Esophagus squamous epithelium (tissue), 5 donors: ENCODE measurements around the gene RHBDD1. TPM values are rescaled to one million over a fixed set of nuclear protein-coding genes. Genes with fewer than 3 reads are reported as not detected.

Experiments used
- DNase-seq: peaks from one replicate; lab custom pipeline; 2025; lab: John Stamatoyannopoulos, UW
- H3K27ac ChIP-seq, 4 donors: fragments of 200-600 bp; sonication (generic); one replicate each; pipeline ENCODE4 v1.5.1; 2016 to 2019; ENCODE audit warnings: mild to moderate bottlenecking in 1 of 4
- H3K27me3 ChIP-seq, 4 donors: fragments of 200-600 bp; sonication (generic); 1 replicate in 3 of 4; 2 replicates in 1 of 4; pipeline versions ENCODE4 v1.5.1 to v1.6.0; 2017 to 2021; ENCODE audit warnings: antibody characterized with exemption in 1 of 4
- H3K36me3 ChIP-seq, 3 donors: fragments of 200-600 bp; sonication (generic); one replicate each; pipeline ENCODE4 v1.5.1; 2016 to 2019
- H3K4me1 ChIP-seq, 3 donors: fragments of 200-600 bp; sonication (generic); one replicate each; pipeline ENCODE4 v1.5.1; 2017 to 2019
- H3K4me3 ChIP-seq, 4 donors: fragments of 200-600 bp; sonication (generic); 1 replicate in 3 of 4; 2 replicates in 1 of 4; pipeline ENCODE4 v1.5.1; 2016 to 2019; ENCODE audit warnings: mild to moderate bottlenecking in 2 of 4, moderate library complexity in 1 of 4
- H3K9me3 ChIP-seq, 3 donors: fragments of 200-600 bp; sonication (generic); one replicate each; pipeline ENCODE4 v1.5.1; 2016 to 2019
- CTCF ChIP-seq, 6 experiments: fragments of 450-650 bp in 4 of 6; fragments of 200-600 bp in 2 of 6; sonication (generic) in 2 of 6; IDR thresholded peaks; one replicate each; pipeline ENCODE4 v1.5.1; 2016 to 2019; ENCODE audit warnings: antibody characterized with exemption in 6 of 6, mild to moderate bottlenecking in 4 of 6, moderate library complexity in 4 of 6
- POLR2A ChIP-seq, 4 donors: fragments of 450-650 bp; IDR thresholded peaks; one replicate each; pipeline ENCODE4 v1.6.1; 2017; ENCODE audit warnings: antibody characterized with exemption in 4 of 4, mild to moderate bottlenecking in 4 of 4, moderate library complexity in 3 of 4
- WGBS, 2 donors: methylation state at CpG; one replicate each; pipeline ENCODE4 v1.1.5; 2018; 5-methylcytosine and 5-hydroxymethylcytosine counted together
- intact Hi-C: fragments of 100-400 bp; cut with DNase I; formaldehyde crosslinking; loops from one replicate; pipeline ENCODE4 v1.15.0; 2022
- small RNA-seq, 4 donors: library from RNA; depleted of rRNA; stranded (forward); fragments of <200 nt; gene quantifications; one replicate each; pipeline ENCODE3, GENCODE V24; 2016
- total RNA-seq, 4 donors: library from RNA; depleted of rRNA; stranded (reverse); fragments of >200 nt; gene quantifications; one replicate each; pipeline ENCODE4 v1.1.0, GENCODE V29; 2016
- donor health status: DM: yes; HTN: yes; CAD: no.

The RHBDD1 gene
- total RNA-seq, 4 donors from 2014 or later, result 6.8 to 14.4 (median 10.3) TPM

- Histone ChIP-seq H3K4me1 (no peaks in the 10 kb centered on the region), H3K9me3 (no peaks in the 10 kb centered on the region), H3K36me3 (no peaks in the 10 kb centered on the region), H3K27me3 (no peaks in the 10 kb centered on the region), H3K4me3 (no peak overlapping the region), H3K27ac (no peak overlapping the region)
- intact Hi-C loops, result no loop called here
- no peak for TF ChIP-seq CTCF (IDR thresholded peaks at IDR 0.05)
- no peak for TF ChIP-seq POLR2A (IDR thresholded peaks at IDR 0.05)
- 59% methylated on average over 1 of the region's 1 CpG for WGBS, 2 donors
- DNase-seq, result no peak
These were observed 202.8 kb downstream of the RHBDD1 start for GRCh38 chr2:227038550-227039189.

GRCh38 chr2:227043981-227044380 is 208.1 kb downstream of the RHBDD1 start:
- Histone ChIP-seq H3K4me1 (no peaks in the 10 kb centered on the region), H3K9me3 (no peaks in the 10 kb centered on the region), H3K36me3 (no peaks in the 10 kb centered on the region), H3K27me3 (no peaks in the 10 kb centered on the region), H3K27ac (no peak overlapping the region), H3K4me3 (no peak overlapping the region)
- DNase-seq, result no peak
- intact Hi-C loops, result no loop called here
- TF ChIP-seq POLR2A (IDR thresholded peaks at IDR 0.05), result no peak
- no peak for TF ChIP-seq CTCF (IDR thresholded peaks at IDR 0.05)
- WGBS, 2 donors, result 61 to 72% methylated on average over 3 of the region's 3 CpGs

Small RNA genes lying within 50 kb of the gene (small RNA-seq; reads per million reads assigned to genes)
- gene RF00554, result 0 reads per million in 4 donors

Other genes with a start within 250 kb of the RHBDD1 start
- gene IRS1, start 36.2 kb upstream of the RHBDD1 start, total RNA-seq, result 10 to 100 TPM in 3 of 4 donors, 1 to 10 TPM in 1; 3.5 to 20.5 (median 14.2) TPM